ENCODE data around the gene TNFRSF1B.

The TNFRSF1B gene

GRCh38 chr1:12201352-12202189 lies 34.8 kb downstream of the TNFRSF1B start:
- peak; percentile 2 for ATAC-seq

DNA sequence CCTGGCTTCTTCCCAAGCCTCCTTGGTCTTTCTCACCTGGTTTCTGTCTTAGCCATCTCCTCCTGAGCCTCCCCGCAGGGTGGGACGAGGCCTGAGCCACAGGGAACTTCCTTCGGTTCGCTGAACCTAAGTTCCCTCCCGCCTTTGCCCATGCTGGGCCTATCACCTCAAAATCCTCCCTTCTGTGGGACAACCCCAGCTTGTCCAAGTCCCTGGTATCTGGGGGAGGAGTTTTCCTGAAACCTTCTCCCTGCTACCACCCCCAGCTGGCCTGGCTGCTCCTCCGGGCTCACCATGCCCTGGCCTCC lies 35.4 kb downstream of the TNFRSF1B start:
- Mint-ChIP-seq H3K4me1 (peaks cover 86% of the 10 kb centered on the region), H3K27me3 (no peaks in the 10 kb centered on the region), H3K9me3 (no peaks in the 10 kb centered on the region), H3K36me3 (peaks cover 65% of the 10 kb centered on the region), H3K4me3 (peak overlapping the region; percentile 75), H3K27ac (peak overlapping the region; percentile 85)
- no peak for ATAC-seq

More at GRCh38 chr1:12201352-12202189, 34.8 kb downstream of the TNFRSF1B start:
- Mint-ChIP-seq H3K4me1 (peaks cover 91% of the 10 kb centered on the region), H3K9me3 (no peaks in the 10 kb centered on the region), H3K27me3 (no peaks in the 10 kb centered on the region), H3K4me3 (peak overlapping the region; percentile 63), H3K36me3 (peaks cover 65% of the 10 kb centered on the region), H3K27ac (peak overlapping the region; percentile 85)

- H3K4me3 Mint-ChIP-seq: peak overlapping the region; percentile 75
- H3K27ac Mint-ChIP-seq: peak overlapping the region; percentile 85
- H3K36me3 Mint-ChIP-seq: peaks cover 65% of the 10 kb centered on the region
- H3K9me3 Mint-ChIP-seq: no peaks in the 10 kb centered on the region
- no peak for ATAC-seq
- H3K27me3 Mint-ChIP-seq: no peaks in the 10 kb centered on the region
- H3K4me1 Mint-ChIP-seq: peaks cover 87% of the 10 kb centered on the region
Measured at GRCh38 chr1:12202577-12202976, 35.8 kb downstream of the TNFRSF1B start.

DNA sequence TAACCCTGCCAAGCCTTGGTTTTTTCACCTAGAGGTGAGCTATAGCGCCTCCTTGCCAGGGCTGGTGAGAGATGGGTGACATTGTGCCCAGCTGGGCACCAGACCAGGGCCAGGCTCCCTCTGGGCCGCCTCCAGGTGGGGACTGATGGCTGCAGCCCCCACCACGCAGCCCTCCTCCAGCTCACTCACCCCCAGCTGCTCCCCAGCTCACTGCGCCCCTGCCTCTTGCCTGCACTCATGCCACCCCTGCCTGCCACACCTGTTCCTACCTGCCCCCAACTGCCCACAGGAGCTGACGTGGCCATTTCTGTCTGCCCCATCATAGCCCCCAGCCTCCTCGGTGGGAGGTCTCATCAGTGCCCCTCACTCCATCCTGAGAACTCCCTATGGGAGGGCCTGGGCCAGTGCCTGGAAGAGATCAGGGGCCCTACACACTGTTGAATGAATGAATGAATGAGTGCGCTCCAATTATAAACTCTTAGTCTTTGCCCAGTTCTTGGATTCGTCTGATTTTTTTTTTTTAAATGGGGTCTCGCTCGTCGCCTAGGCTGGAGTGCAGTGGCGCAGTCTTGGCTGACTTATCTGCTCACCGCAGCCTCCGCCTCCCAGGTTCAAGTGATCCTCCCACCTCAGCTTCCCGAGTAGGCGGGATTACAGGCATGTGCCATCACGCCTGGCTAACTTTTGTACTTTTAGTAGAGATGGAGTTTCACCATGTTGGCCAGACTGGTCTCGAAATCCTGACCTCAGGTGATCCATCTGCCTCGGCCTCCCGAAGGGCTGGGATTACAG lies 36.6 kb downstream of the TNFRSF1B start:
- no peaks in the 10 kb centered on the region for H3K9me3 Mint-ChIP-seq
- peak overlapping the region; percentile 75 for H3K4me3 Mint-ChIP-seq
- peaks cover 65% of the 10 kb centered on the region for H3K36me3 Mint-ChIP-seq
- H3K27me3 Mint-ChIP-seq: no peaks in the 10 kb centered on the region
- peaks cover 87% of the 10 kb centered on the region for H3K4me1 Mint-ChIP-seq
- ATAC-seq: no peak
- H3K27ac Mint-ChIP-seq: peak overlapping the region; percentile 85

GRCh38 chr1:12204140-12204539 lies 37.3 kb downstream of the TNFRSF1B start:
- peaks cover 67% of the 10 kb centered on the region for H3K36me3 Mint-ChIP-seq
- peaks cover 87% of the 10 kb centered on the region for H3K4me1 Mint-ChIP-seq

GRCh38 chr1:12204754-12205658 lies 38.2 kb downstream of the TNFRSF1B start:
- ATAC-seq: no peak
- Mint-ChIP-seq H3K9me3 (no peaks in the 10 kb centered on the region), H3K27ac (peak overlapping the region; percentile 85), H3K4me1 (peaks cover 87% of the 10 kb centered on the region), H3K4me3 (peak overlapping the region; percentile 75), H3K36me3 (peaks cover 67% of the 10 kb centered on the region), H3K27me3 (no peaks in the 10 kb centered on the region)

More at GRCh38 chr1:12204140-12204539, 37.3 kb downstream of the TNFRSF1B start:
- Mint-ChIP-seq H3K27me3 (no peaks in the 10 kb centered on the region), H3K27ac (peak overlapping the region; percentile 85), H3K4me3 (peak overlapping the region; percentile 75), H3K9me3 (no peaks in the 10 kb centered on the region)
- peak; percentile 74 for ATAC-seq

DNA sequence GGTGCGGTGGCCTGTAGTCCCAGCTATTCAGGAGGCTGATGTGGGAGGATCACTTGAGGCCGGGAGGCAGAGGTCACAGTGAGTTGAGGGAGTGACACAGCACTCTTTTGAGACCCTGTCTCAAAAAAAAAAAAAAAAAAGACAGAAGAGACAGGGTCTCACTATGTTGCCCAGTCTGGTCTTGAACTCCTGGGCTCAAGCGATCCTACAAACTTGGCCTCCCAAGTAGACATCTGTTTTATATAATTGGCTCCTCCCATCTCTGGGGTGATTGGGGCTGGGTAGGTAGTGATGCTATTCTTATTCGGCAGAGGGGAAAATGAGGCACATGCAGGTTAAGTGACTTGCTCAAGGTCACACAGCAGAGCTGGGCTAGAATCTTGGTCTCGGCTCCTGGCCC lies 39.4 kb downstream of the TNFRSF1B start:
- peak overlapping the region; percentile 85 for H3K27ac Mint-ChIP-seq
- peaks cover 67% of the 10 kb centered on the region for H3K36me3 Mint-ChIP-seq
- no peaks in the 10 kb centered on the region for H3K27me3 Mint-ChIP-seq
- no peak for ATAC-seq
- H3K9me3 Mint-ChIP-seq: no peaks in the 10 kb centered on the region
- H3K4me3 Mint-ChIP-seq: no peak overlapping the region
- peaks cover 91% of the 10 kb centered on the region for H3K4me1 Mint-ChIP-seq

DNA sequence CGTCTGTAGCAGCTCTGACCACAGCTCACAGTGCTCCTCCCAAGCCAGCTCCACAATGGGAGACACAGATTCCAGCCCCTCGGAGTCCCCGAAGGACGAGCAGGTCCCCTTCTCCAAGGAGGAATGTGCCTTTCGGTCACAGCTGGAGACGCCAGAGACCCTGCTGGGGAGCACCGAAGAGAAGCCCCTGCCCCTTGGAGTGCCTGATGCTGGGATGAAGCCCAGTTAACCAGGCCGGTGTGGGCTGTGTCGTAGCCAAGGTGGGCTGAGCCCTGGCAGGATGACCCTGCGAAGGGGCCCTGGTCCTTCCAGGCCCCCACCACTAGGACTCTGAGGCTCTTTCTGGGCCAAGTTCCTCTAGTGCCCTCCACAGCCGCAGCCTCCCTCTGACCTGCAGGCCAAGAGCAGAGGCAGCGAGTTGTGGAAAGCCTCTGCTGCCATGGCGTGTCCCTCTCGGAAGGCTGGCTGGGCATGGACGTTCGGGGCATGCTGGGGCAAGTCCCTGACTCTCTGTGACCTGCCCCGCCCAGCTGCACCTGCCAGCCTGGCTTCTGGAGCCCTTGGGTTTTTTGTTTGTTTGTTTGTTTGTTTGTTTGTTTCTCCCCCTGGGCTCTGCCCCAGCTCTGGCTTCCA lies 40.1 kb downstream of the TNFRSF1B start:
- H3K27ac Mint-ChIP-seq: peak overlapping the region; percentile 85
- H3K4me3 Mint-ChIP-seq: no peak overlapping the region
- H3K4me1 Mint-ChIP-seq: peaks cover 85% of the 10 kb centered on the region
- ATAC-seq: no peak
- no peaks in the 10 kb centered on the region for H3K9me3 Mint-ChIP-seq
- H3K36me3 Mint-ChIP-seq: peaks cover 67% of the 10 kb centered on the region
- H3K27me3 Mint-ChIP-seq: no peaks in the 10 kb centered on the region

GRCh38 chr1:12208271-12208670 lies 41.5 kb downstream of the TNFRSF1B start:
- Mint-ChIP-seq H3K36me3 (peaks cover 54% of the 10 kb centered on the region), H3K4me3 (no peak overlapping the region), H3K27ac (peak overlapping the region; percentile 81), H3K9me3 (no peaks in the 10 kb centered on the region), H3K27me3 (no peaks in the 10 kb centered on the region), H3K4me1 (peaks cover 78% of the 10 kb centered on the region)
- no peak for ATAC-seq

DNA sequence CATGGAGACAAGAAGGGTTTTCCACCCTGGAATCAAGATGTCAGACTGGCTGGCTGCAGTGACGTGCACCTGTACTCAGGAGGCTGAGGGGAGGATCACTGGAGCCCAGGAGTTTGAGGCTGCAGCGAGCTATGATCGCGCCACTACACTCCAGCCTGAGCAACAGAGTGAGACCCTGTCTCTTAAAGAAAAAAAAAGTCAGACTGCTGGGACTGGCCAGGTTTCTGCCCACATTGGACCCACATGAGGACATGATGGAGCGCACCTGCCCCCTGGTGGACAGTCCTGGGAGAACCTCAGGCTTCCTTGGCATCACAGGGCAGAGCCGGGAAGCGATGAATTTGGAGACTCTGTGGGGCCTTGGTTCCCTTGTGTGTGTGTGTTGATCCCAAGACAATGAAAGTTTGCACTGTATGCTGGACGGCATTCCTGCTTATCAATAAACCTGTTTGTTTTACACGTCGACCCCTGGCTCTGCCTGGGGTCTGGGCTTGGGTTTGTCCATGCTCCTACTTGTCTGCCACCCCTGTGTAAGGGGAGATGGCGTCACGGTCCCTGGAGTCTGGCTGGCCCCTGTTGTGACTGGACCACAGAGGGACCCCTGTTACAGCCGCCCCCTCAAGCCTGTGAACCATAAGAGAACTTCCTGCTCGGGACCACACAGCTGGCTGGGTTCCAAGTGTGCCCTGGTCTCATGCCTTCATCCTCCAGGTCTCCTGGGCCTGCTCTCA lies 42.1 kb downstream of the TNFRSF1B start:
- peak; percentile 69 for ATAC-seq

GRCh38 chr1:12209495-12209832 lies 42.7 kb downstream of the TNFRSF1B start:
- Mint-ChIP-seq H3K4me1 (peaks cover 66% of the 10 kb centered on the region), H3K4me3 (no peak overlapping the region), H3K27ac (peak overlapping the region; percentile 81), H3K9me3 (no peaks in the 10 kb centered on the region), H3K36me3 (peaks cover 43% of the 10 kb centered on the region), H3K27me3 (peaks cover 2% of the 10 kb centered on the region)
- no peak for ATAC-seq

More for the DNA sequence above, 42.1 kb downstream of the TNFRSF1B start:
- peaks cover 47% of the 10 kb centered on the region for H3K36me3 Mint-ChIP-seq
- H3K4me1 Mint-ChIP-seq: peaks cover 72% of the 10 kb centered on the region
- H3K27me3 Mint-ChIP-seq: no peaks in the 10 kb centered on the region
- peak overlapping the region; percentile 81 for H3K27ac Mint-ChIP-seq
- H3K4me3 Mint-ChIP-seq: no peak overlapping the region
- no peaks in the 10 kb centered on the region for H3K9me3 Mint-ChIP-seq

DNA sequence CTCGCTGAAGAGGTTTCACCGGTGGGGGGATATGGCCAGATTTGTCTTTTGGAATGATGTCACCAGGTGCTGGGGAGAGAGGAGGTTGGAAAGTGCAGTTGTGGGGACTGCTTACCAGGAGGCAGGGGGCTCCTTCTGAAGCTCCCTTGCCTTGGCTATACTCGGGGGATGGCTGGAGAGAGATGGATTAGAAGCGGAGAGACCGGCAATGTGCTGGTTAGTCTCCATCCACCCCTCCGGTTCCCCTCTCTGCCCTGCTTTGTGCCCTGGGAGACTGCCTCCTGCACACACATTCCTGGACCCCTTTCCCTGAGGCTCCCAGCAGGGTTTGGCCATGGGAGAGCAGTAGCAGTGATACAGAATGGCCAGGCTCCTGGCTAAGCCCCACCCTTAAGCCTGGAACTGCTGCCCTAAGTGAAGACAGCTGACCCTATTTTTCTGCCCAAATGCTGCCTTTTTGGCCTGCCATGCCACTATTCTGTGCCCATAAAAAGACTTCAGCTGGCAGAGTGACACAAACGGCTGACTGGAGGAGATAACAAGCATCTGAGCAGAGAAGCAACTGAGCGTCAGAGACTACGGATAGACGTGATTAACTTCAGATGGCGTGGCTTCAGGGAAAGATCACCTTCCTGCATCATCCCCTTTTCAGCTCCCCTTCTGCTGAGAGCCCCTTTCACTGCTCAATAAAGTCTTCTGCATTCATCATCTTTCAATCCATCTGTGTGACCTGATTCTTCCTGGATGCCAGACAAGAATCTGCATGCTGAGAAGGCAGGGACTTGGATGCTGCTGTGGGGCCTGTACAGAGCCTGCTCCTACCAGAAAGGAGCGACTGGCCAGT lies 48.5 kb downstream of the TNFRSF1B start:
- no peak for ATAC-seq
- Mint-ChIP-seq H3K27me3 (peaks cover 11% of the 10 kb centered on the region), H3K4me3 (no peak overlapping the region), H3K4me1 (peaks cover 17% of the 10 kb centered on the region), H3K27ac (peak overlapping the region; percentile 48), H3K9me3 (no peaks in the 10 kb centered on the region), H3K36me3 (peaks cover 9% of the 10 kb centered on the region)

- Mint-ChIP-seq H3K27ac (no peak overlapping the region), H3K36me3 (peaks cover 11% of the 10 kb centered on the region), H3K4me3 (no peak overlapping the region), H3K4me1 (no peaks in the 10 kb centered on the region), H3K9me3 (peaks cover 8% of the 10 kb centered on the region), H3K27me3 (peaks cover 6% of the 10 kb centered on the region)
- no peak for ATAC-seq
Measured at GRCh38 chr1:12219800-12220199, 53.0 kb downstream of the TNFRSF1B start.
